Activated CD8-positive, alpha-beta memory T cell treated with anti-CD3 and anti-CD28 coated beads, Interleukin-2, amount 10 ng/mL, durations not matched to agents 7 days and 5 days (primary cell): ENCODE results near the gene MALAT1. TPM values are rescaled to one million over a fixed set of nuclear protein-coding genes. Genes with fewer than 3 reads are reported as not detected.

Experiments
- ATAC-seq: fragments of 150-1000 bp; cut with Tn5 transposase; one replicate; pipeline ENCODE4 v1.10.0; 2021; ENCODE audit warnings: moderate library complexity
- CTCF ChIA-PET: fragments of 350-600 bp; sonication (Branson Sonifier 250); formaldehyde crosslinking; loops from one replicate; lab custom pipeline; 2021; ENCODE audit warnings: antibody characterized with exemption; lab: Charles Lee
- DNase-seq: peaks from one replicate; pipeline ENCODE4 v3.0.0-alpha.2; 2020
- H3K27ac Mint-ChIP-seq: one replicate; pipeline ENCODE4 v1.8.0; 2021; ENCODE audit warnings: mild to moderate bottlenecking, mixed read lengths
- H3K27me3 Mint-ChIP-seq: one replicate; pipeline ENCODE4 v1.8.0; 2021; ENCODE audit warnings: mixed read lengths
- H3K36me3 Mint-ChIP-seq: one replicate; pipeline ENCODE4 v1.8.0; 2021; ENCODE audit warnings: mild to moderate bottlenecking, mixed read lengths
- H3K4me1 Mint-ChIP-seq: one replicate; pipeline ENCODE4 v1.8.0; 2021; ENCODE audit warnings: mixed read lengths
- H3K4me3 Mint-ChIP-seq: one replicate; pipeline ENCODE4 v1.8.0; 2021; ENCODE audit warnings: mild to moderate bottlenecking, moderate library complexity, mixed read lengths
- H3K9me3 Mint-ChIP-seq: one replicate; pipeline ENCODE4 v1.8.0; 2022; ENCODE audit warnings: low read depth, mixed read lengths
- total RNA-seq, 2 experiments: library from RNA; stranded (reverse); gene quantifications; one replicate each; pipeline ENCODE4 v1.2.3, GENCODE V29; 2021

MALAT1 gene
- total RNA-seq, 2 experiments from 2014 or later: 4,026 to 5,234 TPM

DNA sequence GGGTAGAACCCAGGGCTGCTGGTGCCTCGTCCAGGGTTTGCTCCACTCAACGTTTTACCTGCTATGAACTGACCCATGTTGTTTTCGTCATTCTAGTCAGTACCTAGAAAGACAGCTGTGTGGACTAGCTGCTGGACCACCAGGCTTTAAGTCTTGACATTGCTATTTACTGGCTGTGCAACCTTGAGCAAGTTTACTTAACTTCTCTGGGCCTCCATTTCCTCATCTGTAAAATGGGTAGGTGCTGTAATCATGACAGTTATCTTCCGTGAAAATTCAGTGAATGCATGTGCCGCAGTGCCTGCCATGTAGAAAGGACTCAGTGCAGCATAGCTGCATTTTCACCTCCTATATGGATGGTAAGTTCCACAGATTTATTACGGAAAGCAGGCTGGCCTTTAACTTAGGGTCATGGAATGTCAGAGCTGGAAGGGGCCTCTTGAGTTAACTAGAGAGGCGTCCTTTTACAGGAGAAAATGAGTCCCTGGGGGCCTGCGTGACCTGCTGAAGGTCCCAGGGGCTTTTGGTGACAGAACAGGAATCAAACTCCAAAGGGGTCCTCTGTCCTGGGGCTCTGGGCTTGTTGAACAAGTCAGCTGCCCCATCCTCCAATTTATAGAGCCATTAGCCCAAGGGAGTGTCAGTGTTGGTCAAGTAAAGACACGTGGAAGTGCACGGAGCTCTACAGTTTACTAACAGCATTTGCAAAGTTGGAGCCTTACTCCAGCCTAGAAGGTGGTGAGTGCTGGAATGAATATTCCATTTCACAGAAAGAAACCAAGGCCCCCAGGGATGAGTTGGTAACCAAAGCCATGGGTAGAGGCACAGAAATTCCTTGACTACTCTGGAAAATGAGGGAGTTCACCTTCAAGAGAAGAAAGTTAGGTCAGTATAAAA is 12.0 kb upstream of the MALAT1 start:
- ATAC-seq: no peak
- H3K27ac Mint-ChIP-seq: no peak overlapping the region
- CTCF ChIA-PET: interaction anchor here (1.1 to 3.5 kb wide), 5 partner anchors 9 to 70 kb away, joined by 3 to 23 read pairs (median 6); no protein-coding TSS in a partner anchor
- H3K4me3 Mint-ChIP-seq: no peak overlapping the region
- peaks cover 8% of the 10 kb centered on the region for H3K27me3 Mint-ChIP-seq
- DNase-seq: no peak
- H3K9me3 Mint-ChIP-seq: no peaks in the 10 kb centered on the region
- peaks cover 8% of the 10 kb centered on the region for H3K4me1 Mint-ChIP-seq
- H3K36me3 Mint-ChIP-seq: no peaks in the 10 kb centered on the region

DNA sequence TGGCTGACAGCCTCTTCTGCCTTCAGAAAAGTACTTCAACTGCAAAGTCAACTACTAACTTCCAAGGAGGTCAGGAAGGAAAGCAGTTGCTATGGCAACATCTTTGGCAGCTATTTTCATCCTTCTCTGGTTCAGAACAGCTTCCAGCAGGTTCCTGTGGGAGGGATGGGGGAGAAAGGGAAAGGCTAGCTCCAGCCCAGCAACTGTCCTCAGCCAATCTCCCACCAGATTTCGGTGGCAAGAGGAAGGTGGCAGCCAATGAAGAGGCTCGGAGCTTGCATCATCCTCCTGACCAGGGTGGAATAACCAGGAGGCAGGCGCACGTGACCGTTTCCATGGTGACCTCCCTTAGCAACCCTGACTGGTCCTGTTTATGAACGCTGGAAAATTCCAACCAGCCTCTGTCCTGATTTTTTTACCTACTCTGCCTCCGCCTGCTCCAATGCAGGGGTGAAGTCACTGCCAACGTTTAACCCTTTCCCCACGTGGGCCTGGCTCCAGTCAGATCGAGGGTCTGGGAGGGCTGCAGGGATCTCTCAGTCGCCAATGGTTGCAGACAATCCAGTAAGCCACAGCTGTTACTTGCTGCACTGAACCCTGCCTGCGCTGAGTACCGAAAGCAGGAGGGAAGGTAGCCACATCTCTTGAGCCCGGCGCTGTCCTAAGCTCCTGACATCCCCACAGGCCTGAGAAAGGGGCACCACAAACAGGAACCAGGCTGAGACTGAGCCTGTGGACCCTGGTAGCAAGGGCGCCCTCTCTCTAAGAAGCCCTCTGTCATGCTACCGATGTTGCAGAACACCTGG is 11.2 kb upstream of the MALAT1 start:
- DNase-seq: no peak
- H3K27ac Mint-ChIP-seq: no peak overlapping the region
- no peak overlapping the region for H3K4me3 Mint-ChIP-seq
- ATAC-seq: no peak
- no peaks in the 10 kb centered on the region for H3K36me3 Mint-ChIP-seq
- peaks cover 5% of the 10 kb centered on the region for H3K27me3 Mint-ChIP-seq
- no peaks in the 10 kb centered on the region for H3K9me3 Mint-ChIP-seq
- H3K4me1 Mint-ChIP-seq: peaks cover 13% of the 10 kb centered on the region
- CTCF ChIA-PET: interaction anchor here (1.1 to 3.5 kb wide), 5 partner anchors 10 to 72 kb away, joined by 4 to 23 read pairs (median 7); no protein-coding TSS in a partner anchor

DNA sequence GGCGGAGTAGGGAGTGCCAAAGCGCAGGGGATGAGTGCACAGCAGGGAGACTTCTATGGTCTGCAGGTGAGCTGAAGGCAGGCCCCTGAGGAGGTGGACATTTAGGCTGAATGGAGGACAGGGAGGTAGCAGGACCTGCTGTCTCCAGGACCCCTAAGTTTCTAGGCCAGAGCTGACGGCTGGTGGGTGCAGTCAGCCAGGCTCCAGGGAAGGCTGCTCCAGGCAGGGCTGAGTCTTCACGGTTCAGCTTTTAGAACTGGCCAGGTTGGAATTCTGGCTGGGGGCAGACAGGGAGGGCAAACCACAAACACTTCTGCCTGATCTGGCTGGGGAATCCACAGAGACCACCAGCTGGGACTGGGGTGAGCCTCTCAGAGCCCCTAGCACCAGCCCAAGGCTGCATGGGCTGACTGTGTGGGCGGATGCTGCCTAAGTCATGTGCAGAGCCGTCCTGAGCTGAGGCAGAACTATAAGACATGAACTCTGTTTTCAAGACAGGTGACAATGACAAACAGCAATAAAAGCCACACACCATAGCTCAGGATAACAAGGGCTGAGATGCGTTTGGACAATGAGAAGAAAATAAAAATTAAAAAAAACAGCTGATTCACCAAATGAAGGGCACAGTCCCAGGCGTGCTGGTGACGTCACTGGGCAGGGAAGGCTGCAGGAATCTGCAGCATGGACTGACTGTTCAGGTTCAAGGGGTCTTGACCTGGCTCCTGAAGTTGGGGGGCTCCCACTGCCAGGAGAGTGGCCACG is 10.4 kb upstream of the MALAT1 start:
- ATAC-seq: no peak
- DNase-seq: no peak
- Mint-ChIP-seq H3K36me3 (no peaks in the 10 kb centered on the region), H3K27me3 (peaks cover 5% of the 10 kb centered on the region), H3K4me3 (no peak overlapping the region), H3K4me1 (peaks cover 19% of the 10 kb centered on the region), H3K27ac (no peak overlapping the region), H3K9me3 (no peaks in the 10 kb centered on the region)
- CTCF ChIA-PET: interaction anchor here (1.4 to 3.5 kb wide), 4 partner anchors 11 to 73 kb away, joined by 5 to 23 read pairs (median 8); no protein-coding TSS in a partner anchor

DNA sequence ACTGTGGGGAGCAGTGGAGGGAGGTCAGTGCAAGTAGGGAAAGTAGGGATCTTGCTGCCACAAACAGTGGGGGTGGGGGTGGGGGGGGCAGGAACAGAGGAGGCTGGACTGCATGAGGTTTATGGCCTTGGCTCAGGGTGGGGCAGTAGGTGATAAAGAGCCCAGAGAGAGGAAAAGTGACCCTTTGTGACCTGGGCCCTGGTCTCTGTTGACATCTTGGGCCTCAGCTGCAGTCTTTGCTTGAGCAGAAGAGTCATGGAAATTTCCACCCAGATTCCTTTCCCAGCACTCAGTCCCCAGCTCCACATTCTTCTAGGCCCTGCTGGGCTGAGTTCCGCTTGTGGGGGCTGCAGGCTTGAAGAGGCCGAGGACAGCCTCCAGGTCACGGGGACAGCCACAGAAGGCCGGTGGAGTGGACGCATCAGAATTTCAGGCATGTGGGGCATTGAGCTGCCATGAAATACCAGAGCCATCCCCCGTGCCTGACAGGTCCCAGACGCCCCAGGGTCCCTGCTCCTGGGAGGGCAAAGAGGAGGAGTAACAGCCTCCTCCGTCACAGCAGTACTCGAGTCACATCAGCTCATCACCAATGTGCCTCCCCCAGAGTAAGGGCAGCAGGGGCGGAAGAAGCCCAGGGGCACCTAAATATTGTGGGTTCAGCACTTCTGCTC is 9.7 kb upstream of the MALAT1 start:
- CTCF ChIA-PET: interaction anchor here (1.4 to 3.5 kb wide), 4 partner anchors 11 to 73 kb away, joined by 5 to 23 read pairs (median 8); no protein-coding TSS in a partner anchor
- H3K27ac Mint-ChIP-seq: no peak overlapping the region
- ATAC-seq (no peak), DNase-seq (no peak)
- no peaks in the 10 kb centered on the region for H3K9me3 Mint-ChIP-seq
- H3K4me1 Mint-ChIP-seq: peaks cover 24% of the 10 kb centered on the region
- H3K36me3 Mint-ChIP-seq: no peaks in the 10 kb centered on the region
- peaks cover 3% of the 10 kb centered on the region for H3K27me3 Mint-ChIP-seq
- H3K4me3 Mint-ChIP-seq: no peak overlapping the region

DNA sequence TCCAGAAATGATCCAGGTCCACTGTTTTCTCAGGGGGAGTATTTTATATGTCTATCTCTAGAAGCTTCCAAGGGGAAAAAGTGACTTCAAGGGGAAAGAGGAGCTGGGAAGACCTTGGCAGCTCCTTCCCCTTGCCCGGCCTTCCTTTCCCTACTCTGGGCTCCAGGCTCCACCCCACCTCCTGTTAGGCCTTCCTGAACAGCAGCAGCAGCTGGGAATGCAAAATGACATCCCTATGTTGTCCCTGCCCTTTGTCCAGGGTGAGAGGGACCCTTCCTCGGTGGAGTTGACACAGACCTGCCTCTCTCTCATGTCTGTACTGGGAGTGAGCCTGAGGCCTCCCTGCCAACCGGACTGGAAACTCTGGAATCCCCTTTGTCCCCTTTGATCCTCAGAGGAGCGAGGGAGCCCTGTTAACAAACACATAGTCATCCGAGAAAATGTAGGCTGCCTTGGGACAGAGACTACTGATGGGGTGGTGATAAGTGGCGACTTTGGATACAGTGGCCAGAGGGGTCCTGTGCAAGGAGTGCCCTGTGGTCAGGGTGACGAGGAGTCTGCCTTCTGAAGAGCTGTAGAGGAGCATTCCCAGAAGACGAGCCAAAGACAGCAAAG is 9.0 kb upstream of the MALAT1 start:
- no peak for ATAC-seq
- Mint-ChIP-seq H3K9me3 (no peaks in the 10 kb centered on the region), H3K4me3 (no peak overlapping the region), H3K36me3 (no peaks in the 10 kb centered on the region), H3K27me3 (peaks cover 3% of the 10 kb centered on the region), H3K27ac (no peak overlapping the region), H3K4me1 (peaks cover 29% of the 10 kb centered on the region)
- DNase-seq: no peak
- CTCF ChIA-PET: interaction anchor here (1.4 to 1.8 kb wide), 3 partner anchors 18 to 74 kb away, joined by 3 to 7 read pairs (median 5); no protein-coding TSS in a partner anchor

DNA sequence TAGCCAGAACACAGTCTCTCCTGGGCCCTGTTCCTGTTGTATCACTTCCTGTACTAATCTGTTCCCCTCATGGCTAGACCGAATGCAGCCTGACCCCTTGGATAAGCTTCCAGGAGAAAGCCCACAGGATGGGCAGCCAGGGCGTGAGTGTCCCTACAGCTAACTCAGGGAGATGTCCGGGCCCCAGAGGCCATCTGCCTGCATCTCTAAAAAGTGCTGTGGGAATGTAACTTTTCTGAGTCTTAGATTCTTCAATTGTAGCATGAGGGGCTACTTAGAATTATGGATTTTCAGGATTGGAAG is 7.7 kb upstream of the MALAT1 start:
- Mint-ChIP-seq H3K27me3 (no peaks in the 10 kb centered on the region), H3K4me1 (peaks cover 34% of the 10 kb centered on the region), H3K36me3 (no peaks in the 10 kb centered on the region), H3K9me3 (no peaks in the 10 kb centered on the region), H3K4me3 (no peak overlapping the region), H3K27ac (no peak overlapping the region)
- CTCF ChIA-PET: interaction anchor here (1.0 to 10.7 kb wide), 5 partner anchors 10 to 176 kb away, joined by 3 to 102 read pairs (median 3); no protein-coding TSS in a partner anchor
- DNase-seq: no peak
- ATAC-seq: no peak

DNA sequence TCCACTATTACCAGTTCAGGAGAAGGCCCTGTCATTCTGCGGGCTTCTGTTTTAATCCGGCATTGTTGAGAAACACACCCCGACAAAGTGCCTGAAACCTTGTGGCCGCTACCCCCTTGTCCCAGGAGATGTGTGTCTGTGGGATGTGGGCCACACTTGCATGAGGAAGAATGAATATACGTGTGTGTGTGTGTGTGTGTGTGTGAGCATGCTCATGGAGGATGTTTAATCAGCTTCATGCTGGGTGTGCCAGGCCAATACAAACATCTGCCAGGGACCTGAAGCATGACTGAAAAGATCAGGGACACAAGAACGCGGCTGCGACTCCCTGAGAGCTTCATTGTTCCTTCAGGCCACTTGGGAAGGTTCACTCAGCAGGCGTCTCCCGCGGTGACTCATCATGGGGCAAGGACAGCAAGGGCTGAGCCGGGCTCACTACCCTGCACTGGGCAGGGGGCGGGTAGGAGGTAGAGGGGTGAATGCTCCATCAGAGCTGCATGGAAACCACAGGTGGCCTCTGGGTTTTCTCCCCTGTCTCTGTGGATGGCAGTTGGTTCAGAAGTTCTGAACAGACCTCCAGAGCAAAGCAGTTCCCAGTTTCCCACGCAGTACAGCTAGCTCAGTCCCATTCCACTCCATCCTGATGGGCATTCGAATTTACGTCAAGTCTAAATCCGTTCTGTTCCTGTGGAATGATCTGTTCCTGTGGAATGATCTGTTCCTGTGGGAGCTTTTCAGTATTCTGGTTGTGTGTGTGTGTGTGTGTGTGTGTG is 7.0 kb upstream of the MALAT1 start:
- CTCF ChIA-PET: interaction anchor here (1.0 to 10.7 kb wide), 5 partner anchors 10 to 177 kb away, joined by 3 to 102 read pairs (median 3); no protein-coding TSS in a partner anchor
- H3K4me1 Mint-ChIP-seq: peaks cover 40% of the 10 kb centered on the region
- DNase-seq: no peak
- no peaks in the 10 kb centered on the region for H3K27me3 Mint-ChIP-seq
- H3K27ac Mint-ChIP-seq: no peak overlapping the region
- H3K9me3 Mint-ChIP-seq: no peaks in the 10 kb centered on the region
- no peak overlapping the region for H3K4me3 Mint-ChIP-seq
- ATAC-seq: no peak
- no peaks in the 10 kb centered on the region for H3K36me3 Mint-ChIP-seq

DNA sequence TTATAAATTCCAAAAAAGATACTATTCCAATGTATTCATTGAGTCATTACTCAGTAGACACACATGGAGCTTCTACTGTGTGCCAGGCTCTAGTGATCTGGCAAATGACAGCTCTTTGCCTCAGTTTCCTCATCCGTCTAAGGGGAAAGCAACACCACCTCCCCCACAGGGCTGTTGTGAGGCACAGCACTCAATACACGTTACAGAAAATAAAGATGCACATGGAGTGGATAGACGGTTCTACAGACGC is 6.5 kb upstream of the MALAT1 start:
- Mint-ChIP-seq H3K9me3 (no peaks in the 10 kb centered on the region), H3K27me3 (no peaks in the 10 kb centered on the region), H3K4me3 (no peak overlapping the region), H3K36me3 (no peaks in the 10 kb centered on the region), H3K27ac (no peak overlapping the region), H3K4me1 (peaks cover 45% of the 10 kb centered on the region)
- no peak for DNase-seq
- CTCF ChIA-PET: interaction anchor here (1.0 to 10.7 kb wide), 3 partner anchors 9 to 20 kb away, joined by 3 to 102 read pairs (median 4); no protein-coding TSS in a partner anchor
- ATAC-seq: no peak

DNA sequence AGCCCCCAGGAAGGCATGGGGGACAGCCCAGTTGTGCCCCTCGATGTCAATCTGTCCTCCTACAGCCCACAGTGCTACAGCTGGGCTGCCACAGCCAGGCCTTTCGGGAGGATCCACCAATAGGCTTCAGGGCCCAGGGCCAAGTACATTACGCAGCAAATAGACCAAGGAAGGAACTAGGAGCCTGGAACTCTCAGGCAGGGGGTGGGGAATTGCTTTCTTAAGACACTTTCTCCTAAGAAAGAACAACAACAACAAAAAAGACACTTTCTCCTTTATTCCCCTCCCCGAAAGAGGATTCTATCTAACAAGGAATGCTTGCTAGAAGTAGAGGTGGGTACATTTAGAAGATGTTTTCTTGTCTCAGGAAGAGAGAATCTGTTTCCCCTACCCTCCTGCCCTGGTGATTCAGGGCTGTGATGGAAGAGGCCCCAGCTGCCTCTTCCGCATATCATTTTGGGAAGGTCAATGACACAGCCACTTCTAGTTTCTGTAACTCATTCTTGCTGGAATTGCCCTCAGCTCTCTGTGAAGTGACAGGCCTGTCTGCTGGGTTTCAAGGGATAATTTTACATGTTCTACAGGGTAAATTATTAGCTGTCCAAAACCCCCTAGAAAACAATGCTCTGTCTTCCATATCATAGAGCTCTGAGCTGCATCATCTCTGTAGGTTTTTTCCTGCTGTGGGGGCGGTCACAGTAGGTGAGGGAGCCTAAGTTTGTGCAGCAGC is 6.0 kb upstream of the MALAT1 start:
- CTCF ChIA-PET: interaction anchor here (0.9 to 10.7 kb wide), 4 partner anchors 15 to 60 kb away, joined by 3 to 102 read pairs (median 4); no protein-coding TSS in a partner anchor
- ATAC-seq (no peak), DNase-seq (no peak)
- Mint-ChIP-seq H3K9me3 (no peaks in the 10 kb centered on the region), H3K36me3 (no peaks in the 10 kb centered on the region), H3K27me3 (no peaks in the 10 kb centered on the region), H3K4me3 (no peak overlapping the region), H3K27ac (peak overlapping the region; percentile 50), H3K4me1 (peaks cover 43% of the 10 kb centered on the region)

DNA sequence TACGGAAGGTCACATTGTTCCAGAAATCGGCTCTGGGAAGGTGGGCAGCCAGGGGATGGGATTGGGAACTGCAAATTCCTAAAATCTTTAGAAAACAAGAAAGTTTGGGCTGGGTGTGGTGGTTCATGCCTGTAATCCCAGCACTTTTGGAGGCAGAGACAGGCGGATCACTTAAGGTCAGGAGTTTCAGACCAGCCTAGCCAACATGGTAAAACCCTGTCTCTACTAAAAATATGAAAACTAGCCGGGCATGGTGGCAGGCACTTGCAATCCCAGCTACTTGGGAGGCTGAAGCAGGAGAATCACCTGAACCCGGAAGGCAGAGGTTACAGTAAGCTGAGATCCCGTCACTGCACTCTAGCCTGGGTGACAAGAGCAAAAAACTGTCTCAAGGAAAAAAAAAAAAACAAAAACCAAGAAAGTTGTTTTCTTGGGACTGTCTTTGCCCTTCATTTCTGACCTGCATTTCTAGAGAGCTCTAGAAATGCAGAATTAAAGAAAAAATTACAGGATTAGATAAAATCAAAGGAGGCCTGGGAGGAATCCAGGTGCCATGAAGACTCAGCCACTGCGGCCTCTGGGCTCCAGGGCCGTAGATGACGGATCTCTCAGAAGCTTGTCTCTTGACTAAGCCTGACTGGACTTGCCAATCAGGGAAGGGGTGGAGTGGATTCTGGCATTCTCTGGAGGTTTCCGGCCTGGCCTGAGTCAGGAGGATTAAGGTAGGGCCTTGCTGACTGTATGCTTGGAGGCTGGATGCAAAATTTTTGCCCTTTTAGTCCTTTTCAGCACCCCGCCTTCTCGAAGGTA is 5.3 kb upstream of the MALAT1 start:
- Mint-ChIP-seq H3K9me3 (no peaks in the 10 kb centered on the region), H3K27ac (peak overlapping the region; percentile 50), H3K27me3 (no peaks in the 10 kb centered on the region), H3K36me3 (peaks cover 1% of the 10 kb centered on the region), H3K4me3 (no peak overlapping the region), H3K4me1 (peaks cover 40% of the 10 kb centered on the region)
- ATAC-seq: no peak
- CTCF ChIA-PET: interaction anchor here (0.9 to 19.1 kb wide), 4 partner anchors 15 to 75 kb away, joined by 3 to 489 read pairs (median 52); partner anchors contain the start of gene NEAT1
- no peak for DNase-seq
